ENCODE measurements around the gene COL23A1.
"Not testable (repeated sequence)": the region's sequence is repeated elsewhere in the genome, so short reads cannot be mapped to it uniquely, and the experiment has no call there.

Gene COL23A1

GRCh38 chr5:178202541-178202940 lies 387.7 kb downstream of the COL23A1 start:
- no peak for DNase-seq

DNA sequence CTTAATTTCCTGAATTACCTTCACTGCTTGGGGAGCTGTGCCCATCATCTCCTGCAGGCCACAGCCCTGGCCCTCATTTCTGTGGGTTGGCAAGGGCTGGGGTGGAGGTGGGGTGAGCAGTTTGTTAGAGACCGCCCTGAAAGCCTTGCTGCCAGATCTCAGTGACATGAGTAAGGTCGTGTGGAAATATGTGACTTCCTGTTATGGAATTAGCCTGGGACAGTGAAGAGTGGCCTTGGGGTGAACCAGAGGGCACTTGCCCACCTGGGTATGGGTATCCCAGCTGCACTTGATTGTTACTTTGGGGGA lies 388.3 kb downstream of the COL23A1 start:
- DNase-seq: no peak

DNA sequence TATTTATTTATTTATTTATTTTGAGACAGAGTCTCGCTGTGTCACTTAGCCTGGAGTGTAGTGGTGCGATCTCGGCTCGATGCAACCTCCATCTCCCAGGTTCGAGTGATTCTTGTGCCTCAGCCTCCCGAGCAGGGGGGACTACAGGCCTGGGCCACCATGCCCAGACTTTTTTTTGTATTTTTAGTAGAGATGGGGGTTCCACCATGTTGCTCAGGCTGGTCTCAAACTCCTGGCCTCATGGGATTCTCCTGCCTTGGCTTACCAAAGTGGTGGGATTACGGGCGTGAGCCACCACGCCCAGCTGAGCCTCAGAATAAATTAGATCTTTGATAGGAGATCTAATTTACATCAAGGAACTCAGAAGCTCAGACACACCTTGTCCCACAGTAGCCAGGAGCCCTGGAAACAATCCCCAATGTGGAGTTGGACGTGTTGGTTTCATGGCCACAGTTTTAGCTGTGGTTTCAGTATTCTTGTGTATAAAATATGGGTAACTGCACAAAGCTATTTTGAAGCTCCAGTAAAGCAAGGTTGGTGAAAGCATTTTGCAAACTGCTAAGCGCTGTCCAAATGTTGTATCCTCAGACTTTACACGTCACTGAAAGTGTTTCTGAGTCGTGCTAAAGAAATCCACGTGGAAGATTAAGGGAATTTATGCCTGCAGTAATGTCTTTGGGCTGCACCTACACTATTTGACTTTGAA lies 388.8 kb downstream of the COL23A1 start:
- no peak for DNase-seq

- DNase-seq: no peak
These were observed 390.4 kb downstream of the COL23A1 start for GRCh38 chr5:178199581-178200434.

GRCh38 chr5:178198706-178199105 lies 391.5 kb downstream of the COL23A1 start:
- no peak for DNase-seq

DNA sequence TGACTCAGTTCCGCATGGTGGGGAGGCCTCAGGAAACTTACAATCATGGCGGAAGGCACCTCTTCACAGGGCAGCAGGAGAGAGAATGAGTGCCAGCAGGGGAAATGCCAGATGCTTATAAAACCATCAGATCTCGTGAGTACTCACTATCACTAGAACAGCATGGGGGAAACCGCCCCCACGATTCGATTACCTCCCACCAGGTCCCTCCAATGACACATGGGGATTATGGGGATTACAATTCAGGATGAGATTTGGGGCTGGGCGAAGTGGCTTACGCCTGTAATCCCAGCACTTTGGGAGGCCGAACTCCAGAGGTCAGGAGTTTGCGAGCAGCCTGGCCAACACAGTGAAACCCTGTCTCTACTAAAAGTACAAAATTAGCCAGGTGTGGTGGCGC lies 392.0 kb downstream of the COL23A1 start:
- not testable (repeated sequence) for DNase-seq

GRCh38 chr5:178196986-178197385 lies 393.2 kb downstream of the COL23A1 start:
- DNase-seq: no peak

GRCh38 chr5:178196281-178196812 lies 393.8 kb downstream of the COL23A1 start:
- DNase-seq: no peak

DNA sequence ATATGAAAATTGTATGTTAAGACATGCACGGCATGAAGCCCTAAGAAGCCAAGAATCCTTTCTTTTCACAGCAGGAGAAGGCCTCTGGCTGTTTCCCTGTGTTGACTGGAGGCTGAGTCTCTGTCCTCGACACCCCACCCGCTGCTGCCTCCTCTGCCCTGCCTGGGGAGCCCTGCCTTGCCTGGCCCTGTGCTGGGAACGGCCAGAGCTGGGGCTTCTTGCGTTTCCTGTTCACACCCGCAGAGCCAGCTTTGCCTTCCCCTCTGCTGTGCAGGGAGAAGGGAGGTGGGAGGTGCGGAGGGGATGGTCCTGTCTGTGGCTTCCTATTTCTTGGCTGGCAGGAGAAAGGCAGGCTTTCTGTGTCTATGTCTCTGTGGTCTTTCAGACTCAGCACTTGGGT lies 396.2 kb downstream of the COL23A1 start:
- DNase-seq: no peak

DNA sequence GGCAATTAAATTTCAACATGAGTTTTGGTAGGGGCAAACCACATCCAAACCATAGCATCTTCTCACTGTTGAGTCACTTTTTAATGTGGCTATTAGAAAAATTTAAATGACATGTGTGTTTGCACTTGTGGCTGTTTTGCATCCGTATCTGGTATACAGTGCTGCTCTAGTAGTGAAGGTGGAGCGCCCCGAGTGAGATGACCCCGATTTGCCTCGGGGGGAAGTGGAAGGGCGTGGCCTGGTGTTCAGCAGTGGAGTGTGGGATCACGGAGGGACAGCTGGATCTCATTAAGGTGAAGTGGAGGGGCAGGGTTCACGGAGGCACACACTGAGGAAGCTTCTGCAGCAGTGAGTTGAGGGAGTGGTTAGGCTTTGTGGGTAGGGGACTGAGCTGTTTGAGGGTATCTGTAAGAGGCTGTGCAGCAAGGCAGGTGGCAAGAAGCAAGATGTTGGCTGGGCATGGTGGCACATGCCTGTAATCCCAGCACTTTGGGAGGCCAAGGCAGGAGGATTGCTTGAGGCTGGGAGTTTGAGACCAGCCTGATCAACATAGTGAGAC lies 396.9 kb downstream of the COL23A1 start:
- DNase-seq: no peak

DNA sequence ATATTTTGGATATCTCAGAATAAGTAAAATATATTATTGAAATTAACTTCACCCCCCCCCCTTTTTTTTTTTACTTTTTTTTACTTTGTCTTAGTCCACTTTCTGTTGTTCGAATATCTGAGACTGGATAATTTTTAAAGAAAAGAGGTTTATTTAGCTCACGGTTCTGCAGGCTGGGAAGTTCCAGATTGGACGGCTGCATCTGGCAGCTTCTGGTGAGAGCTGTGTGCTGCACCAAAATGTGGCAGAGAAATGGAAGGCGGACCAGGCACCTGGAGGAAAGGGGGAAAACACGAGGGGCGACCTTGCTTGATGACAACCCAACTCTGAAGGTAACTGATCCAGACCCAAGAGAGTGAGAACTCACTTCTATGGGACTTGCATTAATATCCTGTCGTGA lies 397.4 kb downstream of the COL23A1 start:
- no peak for DNase-seq

DNA sequence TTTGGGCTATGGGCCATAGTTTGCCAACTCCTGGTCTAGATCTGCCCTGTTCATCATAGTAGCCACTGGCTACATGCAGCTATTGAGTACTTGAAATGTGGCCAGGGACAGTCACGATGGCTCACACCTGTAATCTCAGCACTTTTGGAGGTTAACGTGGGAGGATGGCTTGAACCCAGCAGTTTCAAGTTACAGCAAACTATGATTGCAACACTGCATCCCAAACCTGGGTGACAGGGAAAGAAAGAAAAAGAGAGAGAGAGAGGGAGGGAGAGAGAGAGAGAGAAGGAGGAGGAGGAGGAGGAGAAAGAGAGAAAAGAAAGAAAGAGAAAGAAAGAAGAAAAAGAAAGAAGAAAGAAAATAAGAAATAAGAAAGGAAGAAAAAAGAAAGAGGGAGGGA lies 397.9 kb downstream of the COL23A1 start:
- DNase-seq: no peak

- no peak for DNase-seq
These were observed 398.5 kb downstream of the COL23A1 start for GRCh38 chr5:178191661-178192060.

DNA sequence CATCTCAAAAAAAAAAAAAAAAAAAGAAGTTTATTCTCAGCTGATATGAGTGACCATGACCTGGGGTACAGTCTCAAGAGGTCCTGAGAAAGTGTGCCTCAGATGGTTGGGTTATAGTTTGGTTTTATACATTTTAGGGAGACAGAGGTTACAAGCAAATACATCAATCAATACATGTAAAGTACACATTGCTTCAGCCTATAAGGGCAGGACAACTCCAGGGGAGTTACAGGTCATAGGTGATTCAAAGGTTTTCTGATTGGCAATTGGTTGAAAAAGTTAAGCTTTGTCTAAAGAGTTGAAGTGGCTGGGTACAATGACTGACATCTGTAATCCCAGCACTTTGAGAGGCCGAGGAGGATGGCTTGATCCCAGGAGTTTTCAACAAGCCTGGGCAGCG lies 400.8 kb downstream of the COL23A1 start:
- DNase-seq: no peak
